Measurements from ENCODE around the gene HOXC6.

HOXC6 gene

GRCh38 chr12:54018468-54018984 lies 9.7 kb upstream of the HOXC6 start (continued):
- TF ChIP-seq, protein P1, sequence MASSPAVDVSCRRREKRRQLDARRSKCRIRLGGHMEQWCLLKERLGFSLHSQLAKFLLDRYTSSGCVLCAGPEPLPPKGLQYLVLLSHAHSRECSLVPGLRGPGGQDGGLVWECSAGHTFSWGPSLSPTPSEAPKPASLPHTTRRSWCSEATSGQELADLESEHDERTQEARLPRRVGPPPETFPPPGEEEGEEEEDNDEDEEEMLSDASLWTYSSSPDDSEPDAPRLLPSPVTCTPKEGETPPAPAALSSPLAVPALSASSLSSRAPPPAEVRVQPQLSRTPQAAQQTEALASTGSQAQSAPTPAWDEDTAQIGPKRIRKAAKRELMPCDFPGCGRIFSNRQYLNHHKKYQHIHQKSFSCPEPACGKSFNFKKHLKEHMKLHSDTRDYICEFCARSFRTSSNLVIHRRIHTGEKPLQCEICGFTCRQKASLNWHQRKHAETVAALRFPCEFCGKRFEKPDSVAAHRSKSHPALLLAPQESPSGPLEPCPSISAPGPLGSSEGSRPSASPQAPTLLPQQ (tag by site-specific recombination; IDR thresholded peaks at IDR 0.05) = peak; percentile 88
- TF ChIP-seq KLF10 (tag by site-specific recombination; IDR thresholded peaks at IDR 0.05) = peak; percentile 15; the same call in 1 of the 2 replicates
- TF ChIP-seq ZBTB20 (tag by site-specific recombination; IDR thresholded peaks at IDR 0.05) = peak; percentile 33; the same call in 1 of the 2 replicates
- TF ChIP-seq ZFP69B (tag by site-specific recombination; IDR thresholded peaks at IDR 0.05) = peak; percentile 68
- no peak for TF ChIP-seq ZNF48 (tag by site-specific recombination; IDR thresholded peaks at IDR 0.05)
- 0 out of 2 replicates have a peak, but pooled peaks have one; percentile 4 for TF ChIP-seq ZNF2 (tag by site-specific recombination; IDR thresholded peaks at IDR 0.05)
- peak; percentile 4; the same call in 1 of the 2 replicates for TF ChIP-seq KLF8 (tag by site-specific recombination; IDR thresholded peaks at IDR 0.05)
- TF ChIP-seq ZSCAN30 (tag by site-specific recombination; IDR thresholded peaks at IDR 0.05) = peak; percentile 48; the same call in 1 of the 2 replicates
- TF ChIP-seq ZNF221 (tag by site-specific recombination; IDR thresholded peaks at IDR 0.05; ENCODE audit: borderline replicate concordance) = no peak
- TF ChIP-seq, protein P2, sequence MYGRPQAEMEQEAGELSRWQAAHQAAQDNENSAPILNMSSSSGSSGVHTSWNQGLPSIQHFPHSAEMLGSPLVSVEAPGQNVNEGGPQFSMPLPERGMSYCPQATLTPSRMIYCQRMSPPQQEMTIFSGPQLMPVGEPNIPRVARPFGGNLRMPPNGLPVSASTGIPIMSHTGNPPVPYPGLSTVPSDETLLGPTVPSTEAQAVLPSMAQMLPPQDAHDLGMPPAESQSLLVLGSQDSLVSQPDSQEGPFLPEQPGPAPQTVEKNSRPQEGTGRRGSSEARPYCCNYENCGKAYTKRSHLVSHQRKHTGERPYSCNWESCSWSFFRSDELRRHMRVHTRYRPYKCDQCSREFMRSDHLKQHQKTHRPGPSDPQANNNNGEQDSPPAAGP (tag by site-specific recombination; IDR thresholded peaks at IDR 0.05) = peak; percentile 57
- peak; percentile 22; the same call in 1 of the 2 replicates for TF ChIP-seq BCL11B (tag by site-specific recombination; IDR thresholded peaks at IDR 0.05; ENCODE audit: low read depth)
- TF ChIP-seq EGR2 (tag by site-specific recombination; IDR thresholded peaks at IDR 0.05; ENCODE audit: low read depth) = peak; percentile 85
- TF ChIP-seq ZFP37 (tag by site-specific recombination; IDR thresholded peaks at IDR 0.05) = 0 out of 2 replicates have a peak, but pooled peaks have one; percentile 6
- 0 out of 2 replicates have a peak, but pooled peaks have one; percentile 21 for TF ChIP-seq ZBTB44 (tag by site-specific recombination; IDR thresholded peaks at IDR 0.05)
- TF ChIP-seq, protein P3, sequence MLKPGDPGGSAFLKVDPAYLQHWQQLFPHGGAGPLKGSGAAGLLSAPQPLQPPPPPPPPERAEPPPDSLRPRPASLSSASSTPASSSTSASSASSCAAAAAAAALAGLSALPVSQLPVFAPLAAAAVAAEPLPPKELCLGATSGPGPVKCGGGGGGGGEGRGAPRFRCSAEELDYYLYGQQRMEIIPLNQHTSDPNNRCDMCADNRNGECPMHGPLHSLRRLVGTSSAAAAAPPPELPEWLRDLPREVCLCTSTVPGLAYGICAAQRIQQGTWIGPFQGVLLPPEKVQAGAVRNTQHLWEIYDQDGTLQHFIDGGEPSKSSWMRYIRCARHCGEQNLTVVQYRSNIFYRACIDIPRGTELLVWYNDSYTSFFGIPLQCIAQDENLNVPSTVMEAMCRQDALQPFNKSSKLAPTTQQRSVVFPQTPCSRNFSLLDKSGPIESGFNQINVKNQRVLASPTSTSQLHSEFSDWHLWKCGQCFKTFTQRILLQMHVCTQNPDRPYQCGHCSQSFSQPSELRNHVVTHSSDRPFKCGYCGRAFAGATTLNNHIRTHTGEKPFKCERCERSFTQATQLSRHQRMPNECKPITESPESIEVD (tag by site-specific recombination; IDR thresholded peaks at IDR 0.05) = peak; percentile 83
- peak; percentile 93 for TF ChIP-seq ZFHX2 (tag by site-specific recombination; conservative IDR thresholded peaks at IDR 0.05)
- TF ChIP-seq PATZ1 (tag by site-specific recombination; IDR thresholded peaks at IDR 0.05) = peak; percentile 19; the same call in 1 of the 2 replicates
- no peak for TF ChIP-seq ZNF335 (tag by site-specific recombination; conservative IDR thresholded peaks at IDR 0.05)
- TF ChIP-seq MEIS1 (CRISPR knock-in tag; IDR thresholded peaks at IDR 0.05; ENCODE audit: borderline replicate concordance) = no peak
- 0 out of 2 replicates have a peak, but pooled peaks have one; percentile 19 for TF ChIP-seq ZNF423 (tag by site-specific recombination; IDR thresholded peaks at IDR 0.05)
- no peak for TF ChIP-seq PRDM2 (tag by site-specific recombination; IDR thresholded peaks at IDR 0.05; ENCODE audit: borderline replicate concordance)
- 0 out of 2 replicates have a peak, but pooled peaks have one; percentile 26 for TF ChIP-seq ZNF76 (tag by site-specific recombination; IDR thresholded peaks at IDR 0.05; ENCODE audit: borderline replicate concordance, low read depth)
- no peak for TF ChIP-seq ZNF791 (tag by site-specific recombination; IDR thresholded peaks at IDR 0.05)
- TF ChIP-seq IKZF3 (tag by site-specific recombination; IDR thresholded peaks at IDR 0.05) = peak; percentile 96
